Limb (tissue), 2 donors: ENCODE data around the gene SNCG.
"Not testable (repeated sequence)": the region's sequence is repeated elsewhere in the genome, so short reads cannot be mapped to it uniquely, and the experiment has no call there.

Experiments
- DNase-seq, 2 donors: peaks; one replicate each; pipeline ENCODE4 v3.0.0-alpha.2; 2016; ENCODE audit errors: extremely low spot score in 2 of 2

The SNCG gene

GRCh38 chr10:86958116-86958900 is at the start of gene SNCG:
SNCG (plus strand) TSS chr10:86958599; CDS start chr10:86958698, 99 bp downstream.
- DNase-seq = peak in 1 of 2 donors; percentile 81

- DNase-seq = no peak
Measured at GRCh38 chr10:86914734-86915133, 43.7 kb upstream of the SNCG start.

GRCh38 chr10:86918022-86918471 is 40.4 kb upstream of the SNCG start:
- no peak for DNase-seq

- DNase-seq = no peak
Measured at GRCh38 chr10:86922553-86922961, 35.8 kb upstream of the SNCG start.

- DNase-seq = no peak
Measured at GRCh38 chr10:86929468-86930380, 28.7 kb upstream of the SNCG start.

GRCh38 chr10:86931872-86932271 is 26.5 kb upstream of the SNCG start:
- no peak for DNase-seq

- no peak for DNase-seq
Measured at GRCh38 chr10:86932674-86933073, 25.7 kb upstream of the SNCG start.

- DNase-seq = not testable (repeated sequence)
Measured at GRCh38 chr10:86934162-86934711, 24.2 kb upstream of the SNCG start.

GRCh38 chr10:86936661-86937501 is 21.5 kb upstream of the SNCG start:
- no peak for DNase-seq

GRCh38 chr10:86937502-86938154 is 20.8 kb upstream of the SNCG start:
- no peak for DNase-seq

GRCh38 chr10:86938260-86938659 is 20.1 kb upstream of the SNCG start:
- DNase-seq = no peak

GRCh38 chr10:86940076-86940475 is 18.3 kb upstream of the SNCG start:
- DNase-seq = not testable (repeated sequence)

- no peak for DNase-seq
Measured at GRCh38 chr10:86940677-86941076, 17.7 kb upstream of the SNCG start.

GRCh38 chr10:86941426-86941825 is 17.0 kb upstream of the SNCG start:
- no peak for DNase-seq

- no peak for DNase-seq
Measured at GRCh38 chr10:86941991-86942421, 16.4 kb upstream of the SNCG start.

- no peak for DNase-seq
Measured at GRCh38 chr10:86942441-86943315, 15.7 kb upstream of the SNCG start.

- no peak for DNase-seq
Measured at GRCh38 chr10:86943316-86944030, 14.9 kb upstream of the SNCG start.

GRCh38 chr10:86944031-86944419 is 14.4 kb upstream of the SNCG start:
- DNase-seq = no peak

GRCh38 chr10:86944471-86944870 is 13.9 kb upstream of the SNCG start:
- DNase-seq = no peak
